Suprapubic skin (tissue), 3 donors: ENCODE measurements around the gene EIF4E3.

ENCODE experiments used
- CTCF ChIP-seq, 2 donors: fragments of 200-600 bp in 1 of 2; fragments of 450-650 bp in 1 of 2; sonication (generic) in 1 of 2; IDR thresholded peaks; one replicate each; pipeline ENCODE4 v1.5.1; 2016 to 2019; ENCODE audit warnings: antibody characterized with exemption in 2 of 2, mild to moderate bottlenecking in 1 of 2, moderate library complexity in 1 of 2
- EP300 ChIP-seq: sonication (generic); formaldehyde crosslinking; IDR thresholded peaks from one replicate; pipeline ENCODE4 v1.6.1; 2017; ENCODE audit warnings: antibody characterized with exemption
- POLR2A ChIP-seq, 2 donors: fragments of 450-650 bp; IDR thresholded peaks; one replicate each; pipeline ENCODE4 v1.6.1; 2017; ENCODE audit warnings: antibody characterized with exemption in 2 of 2, mild to moderate bottlenecking in 2 of 2, moderate library complexity in 2 of 2

GRCh38 chr3:71634671-71635070 lies 90.5 kb downstream of the EIF4E3 start:
- no peak for TF ChIP-seq CTCF (IDR thresholded peaks at IDR 0.05)
- TF ChIP-seq POLR2A (IDR thresholded peaks at IDR 0.05), result no peak
- TF ChIP-seq EP300, result no peak
